Skeletal muscle satellite cell (primary cell): Measurements from ENCODE around the gene DDIT4.
"Not testable (repeated sequence)": the region's sequence is repeated elsewhere in the genome, so short reads cannot be mapped to it uniquely, and the experiment has no call there.

Source experiments
- H3K27me3 ChIP-seq: 2 replicates; pipeline ENCODE4 v1.7.0; 2013; ENCODE audit warnings: low read length; ENCODE audit not compliant: control insufficient read depth, insufficient read depth
- H3K36me3 ChIP-seq: 2 replicates; pipeline ENCODE4 v1.7.0; 2013; ENCODE audit warnings: mild to moderate bottlenecking, control low read depth, low read length; ENCODE audit not compliant: insufficient read depth
- H3K4me1 ChIP-seq: 2 replicates; pipeline ENCODE4 v1.7.0; 2013; ENCODE audit warnings: low read length; ENCODE audit not compliant: control insufficient read depth, insufficient read depth
- H3K4me2 ChIP-seq: 2 replicates; pipeline ENCODE4 v1.7.0; 2013; ENCODE audit warnings: mild to moderate bottlenecking, low read length
- H3K4me3 ChIP-seq: 2 replicates; pipeline ENCODE4 v1.7.0; 2013; ENCODE audit warnings: low read length
- H3K9ac ChIP-seq: 2 replicates; pipeline ENCODE4 v1.7.0; 2013; ENCODE audit warnings: mild to moderate bottlenecking, low read depth, low read length, moderate library complexity
- H3K9me3 ChIP-seq: replicated peaks from 2 replicates; pipeline ENCODE4 v1.7.0; 2013; ENCODE audit warnings: mild to moderate bottlenecking, control low read depth, low read length

Gene DDIT4

GRCh38 chr10:72285972-72286521, 12.3 kb downstream of the DDIT4 start:
- no peak overlapping the region for H3K4me3 ChIP-seq
- no peaks in the 10 kb centered on the region for H3K4me1 ChIP-seq
- no peaks in the 10 kb centered on the region for H3K36me3 ChIP-seq
- no peak overlapping the region for H3K4me2 ChIP-seq
- H3K27me3 ChIP-seq, result no peaks in the 10 kb centered on the region
- no peak overlapping the region for H3K9ac ChIP-seq
- no peaks in the 10 kb centered on the region for H3K9me3 ChIP-seq

GRCh38 chr10:72291019-72291532, 17.4 kb downstream of the DDIT4 start:
- Histone ChIP-seq H3K4me3 (no peak overlapping the region), H3K9ac (no peak overlapping the region), H3K36me3 (no peaks in the 10 kb centered on the region), H3K9me3 (no peaks in the 10 kb centered on the region), H3K27me3 (no peaks in the 10 kb centered on the region), H3K4me2 (no peak overlapping the region), H3K4me1 (no peaks in the 10 kb centered on the region)

GRCh38 chr10:72292223-72292691, 18.5 kb downstream of the DDIT4 start:
- H3K4me2 ChIP-seq, result no peak overlapping the region
- no peaks in the 10 kb centered on the region for H3K36me3 ChIP-seq
- no peaks in the 10 kb centered on the region for H3K27me3 ChIP-seq
- no peak overlapping the region for H3K9ac ChIP-seq
- no peak overlapping the region for H3K4me3 ChIP-seq
- no peaks in the 10 kb centered on the region for H3K9me3 ChIP-seq
- H3K4me1 ChIP-seq, result peaks cover 5% of the 10 kb centered on the region

GRCh38 chr10:72295330-72295910, 21.7 kb downstream of the DDIT4 start:
- Histone ChIP-seq H3K9me3 (no peaks in the 10 kb centered on the region), H3K27me3 (no peaks in the 10 kb centered on the region), H3K36me3 (no peaks in the 10 kb centered on the region), H3K4me1 (peaks cover 16% of the 10 kb centered on the region), H3K4me2 (no peak overlapping the region), H3K9ac (no peak overlapping the region), H3K4me3 (no peak overlapping the region)

- H3K36me3 ChIP-seq, H3K27me3 ChIP-seq, H3K9me3 ChIP-seq: not testable (repeated sequence)
- H3K4me2 ChIP-seq, result peak overlapping the region; percentile 96
- peaks cover 16% of the 10 kb centered on the region for H3K4me1 ChIP-seq
- H3K9ac ChIP-seq, result peak overlapping the region; percentile 88
- H3K4me3 ChIP-seq, result peak overlapping the region; percentile 77
These were observed 23.1 kb downstream of the DDIT4 start for GRCh38 chr10:72296829-72297280.

- Histone ChIP-seq H3K9ac (peak overlapping the region; percentile 88), H3K4me2 (peak overlapping the region; percentile 96), H3K4me3 (peak overlapping the region; percentile 77), H3K27me3 (no peaks in the 10 kb centered on the region), H3K4me1 (peaks cover 16% of the 10 kb centered on the region), H3K9me3 (no peaks in the 10 kb centered on the region), H3K36me3 (no peaks in the 10 kb centered on the region)
These were observed 23.6 kb downstream of the DDIT4 start for GRCh38 chr10:72297281-72297804.

GRCh38 chr10:72297805-72298591, 24.3 kb downstream of the DDIT4 start:
- H3K27me3 ChIP-seq, result no peaks in the 10 kb centered on the region
- no peaks in the 10 kb centered on the region for H3K9me3 ChIP-seq
- H3K4me1 ChIP-seq, result peaks cover 16% of the 10 kb centered on the region
- peak overlapping the region; percentile 77 for H3K4me3 ChIP-seq
- peak overlapping the region; percentile 96 for H3K4me2 ChIP-seq
- no peaks in the 10 kb centered on the region for H3K36me3 ChIP-seq
- H3K9ac ChIP-seq, result peak overlapping the region; percentile 88

- Histone ChIP-seq H3K9ac (peak overlapping the region; percentile 88), H3K4me1 (peaks cover 16% of the 10 kb centered on the region), H3K9me3 (no peaks in the 10 kb centered on the region), H3K4me3 (peak overlapping the region; percentile 77), H3K36me3 (no peaks in the 10 kb centered on the region), H3K27me3 (no peaks in the 10 kb centered on the region), H3K4me2 (peak overlapping the region; percentile 96)
These were observed 25.1 kb downstream of the DDIT4 start for GRCh38 chr10:72298592-72299519.

GRCh38 chr10:72303424-72304128, 29.9 kb downstream of the DDIT4 start:
- no peaks in the 10 kb centered on the region for H3K27me3 ChIP-seq

GRCh38 chr10:72306215-72306760, 32.6 kb downstream of the DDIT4 start:
- Histone ChIP-seq H3K9me3 (no peaks in the 10 kb centered on the region), H3K36me3 (no peaks in the 10 kb centered on the region), H3K9ac (no peak overlapping the region), H3K4me2 (no peak overlapping the region), H3K4me1 (peaks cover 30% of the 10 kb centered on the region), H3K27me3 (no peaks in the 10 kb centered on the region), H3K4me3 (no peak overlapping the region)

More at GRCh38 chr10:72303424-72304128, 29.9 kb downstream of the DDIT4 start:
- no peaks in the 10 kb centered on the region for H3K9me3 ChIP-seq
- no peak overlapping the region for H3K9ac ChIP-seq
- H3K4me3 ChIP-seq, result no peak overlapping the region
- peaks cover 6% of the 10 kb centered on the region for H3K4me1 ChIP-seq
- no peak overlapping the region for H3K4me2 ChIP-seq
- H3K36me3 ChIP-seq, result no peaks in the 10 kb centered on the region
